AG09319 (cell line): ENCODE results near the gene CSPG5.

Experiments used
- DNase-seq: peaks from one replicate; pipeline ENCODE4 v3.0.0-alpha.2; 2010; ENCODE audit warnings: low read depth; ENCODE audit errors: extremely low read depth
- CTCF ChIP-seq: IDR thresholded peaks from 2 replicates; pipeline ENCODE4 v1.5.1; 2011; ENCODE audit warnings: low read depth, mild to moderate bottlenecking, inconsistent platforms, low read length, moderate library complexity

CSPG5 gene

GRCh38 chr3:47512416-47513124 is 66.1 kb downstream of the CSPG5 start:
- no peak for TF ChIP-seq CTCF
- DNase-seq = no peak
